B cell (primary cell): Measurements from ENCODE around the gene OR1S1. TPM values are rescaled to one million over a fixed set of nuclear protein-coding genes. Genes with fewer than 3 reads are reported as not detected.

Experiments
- ATAC-seq: fragments of 200-7000 bp; cut with Tn5 transposase; one replicate; pipeline ENCODE4 v1.10.0; 2021; ENCODE audit warnings: low read depth, mild to moderate bottlenecking, moderate number of reproducible peaks, moderate library complexity
- CTCF ChIA-PET: fragments of 350-600 bp; sonication (Branson Sonifier 250); formaldehyde crosslinking; loops from one replicate; lab custom pipeline; 2021; ENCODE audit warnings: antibody characterized with exemption, inconsistent platforms; lab: Charles Lee
- POLR2A ChIA-PET: fragments of 350-600 bp; sonication (Branson Sonifier 250); formaldehyde crosslinking; loops from one replicate; lab custom pipeline; 2021; ENCODE audit warnings: antibody characterized with exemption; lab: Charles Lee
- DNase-seq: peaks from one replicate; pipeline ENCODE4 v3.0.0; 2013
- H2AFZ ChIP-seq: 2 replicates; pipeline ENCODE4 v1.6.1; 2012; ENCODE audit warnings: mild to moderate bottlenecking, low read depth, low read length; ENCODE audit not compliant: insufficient read depth, poor library complexity, severe bottlenecking
- H3K27ac ChIP-seq, 2 donors: 1 replicate in 1 of 2; 2 replicates in 1 of 2; pipeline ENCODE4 v1.5.1; 2012 to 2013; ENCODE audit warnings: low read length in 2 of 2, mild to moderate bottlenecking in 2 of 2, moderate library complexity in 1 of 2
- H3K27me3 ChIP-seq, 4 experiments: fragments of 200-600 bp in 1 of 4; sonication (generic) in 1 of 4; replicated peaks in 1 of 4; 1 replicate in 2 of 4; 2 replicates in 2 of 4; pipeline versions ENCODE4 v1.6.1 to v1.7.0; 2013 to 2016; ENCODE audit warnings: low read length in 3 of 4, mild to moderate bottlenecking in 2 of 4, mixed read lengths in 1 of 4, moderate library complexity in 1 of 4; ENCODE audit not compliant: insufficient read depth in 4 of 4, control insufficient read depth in 3 of 4; ENCODE audit errors: control extremely low read depth in 1 of 4
- H3K36me3 ChIP-seq, 2 experiments: replicated peaks in 1 of 2; 1 replicate in 1 of 2; 2 replicates in 1 of 2; pipeline versions ENCODE4 v1.6.1 to v1.7.1; 2013; ENCODE audit warnings: low read length in 1 of 2; ENCODE audit not compliant: insufficient read depth in 2 of 2, control insufficient read depth in 1 of 2; ENCODE audit errors: control extremely low read depth in 1 of 2, extremely low read depth in 1 of 2
- H3K4me1 ChIP-seq, 2 donors: fragments of 200-600 bp in 1 of 2; sonication (generic) in 1 of 2; 1 replicate in 1 of 2; 2 replicates in 1 of 2; pipeline versions ENCODE4 v1.5.1 to v1.6.1; 2013 to 2017; ENCODE audit warnings: low read length in 2 of 2; ENCODE audit not compliant: control insufficient read depth in 2 of 2, insufficient read depth in 2 of 2
- H3K4me2 ChIP-seq: replicated peaks from 2 replicates; pipeline ENCODE3; 2012; ENCODE audit warnings: mild to moderate bottlenecking, low read depth, low read length; ENCODE audit not compliant: poor library complexity, severe bottlenecking
- H3K4me3 ChIP-seq, 5 experiments: fragments of 200-600 bp in 1 of 5; sonication (generic) in 1 of 5; 1 replicate in 3 of 5; 2 replicates in 2 of 5; pipeline versions ENCODE4 v1.5.1 to v1.7.0; 2011 to 2016; ENCODE audit warnings: low read length in 4 of 5, mild to moderate bottlenecking in 4 of 5, low read depth in 2 of 5, control low read depth in 1 of 5, moderate library complexity in 1 of 5; ENCODE audit not compliant: insufficient read depth in 1 of 5; ENCODE audit errors: control extremely low read depth in 1 of 5, extremely low read depth in 1 of 5
- H3K79me2 ChIP-seq: fragments of 200-600 bp; sonication (generic); one replicate; pipeline ENCODE4 v1.6.0; 2016; ENCODE audit warnings: low read length; ENCODE audit not compliant: control insufficient read depth, insufficient read depth
- H3K9ac ChIP-seq: fragments of 200-600 bp; sonication (generic); 2 replicates; pipeline ENCODE4 v1.6.1; 2017; ENCODE audit warnings: mild to moderate bottlenecking, low read length, moderate library complexity
- H3K9me3 ChIP-seq, 3 donors: one replicate each; pipeline versions ENCODE4 v1.6.1 to v1.7.1; 2013; ENCODE audit warnings: low read length in 2 of 3; ENCODE audit not compliant: control insufficient read depth in 2 of 3, insufficient read depth in 1 of 3; ENCODE audit errors: control extremely low read depth in 1 of 3
- H4K20me1 ChIP-seq: 2 replicates; pipeline ENCODE4 v1.6.0; 2012; ENCODE audit warnings: mild to moderate bottlenecking, low read length; ENCODE audit not compliant: insufficient read depth, control insufficient read depth, poor library complexity, severe bottlenecking
- H3K27ac Mint-ChIP-seq: one replicate; pipeline ENCODE4 v1.8.0; 2021; ENCODE audit warnings: mixed read lengths
- H3K27me3 Mint-ChIP-seq: one replicate; pipeline ENCODE4 v1.8.0; 2021; ENCODE audit warnings: mixed read lengths
- H3K4me1 Mint-ChIP-seq: one replicate; pipeline ENCODE4 v1.8.0; 2021; ENCODE audit warnings: mixed read lengths
- H3K4me3 Mint-ChIP-seq: one replicate; pipeline ENCODE4 v1.8.0; 2021; ENCODE audit warnings: mixed read lengths
- H3K9me3 Mint-ChIP-seq: one replicate; pipeline ENCODE4 v1.8.0; 2022; ENCODE audit warnings: mixed read lengths; ENCODE audit not compliant: insufficient read depth
- CTCF ChIP-seq: fragments of 200-600 bp; IDR thresholded peaks from one replicate; pipeline ENCODE4 v1.8.0; 2022; ENCODE audit warnings: antibody characterized with exemption, mild to moderate bottlenecking
- EZH2 ChIP-seq: IDR thresholded peaks from 2 replicates; pipeline ENCODE4 v1.6.1; 2012; ENCODE audit warnings: borderline replicate concordance, low read depth, mild to moderate bottlenecking, moderate library complexity, low read length; ENCODE audit not compliant: insufficient read depth, poor library complexity, severe bottlenecking
- WGBS: methylation state at CpG from one replicate; pipeline ENCODE4 v1.1.5; 2013; ENCODE audit warnings: missing lambda C conversion rate; ENCODE audit not compliant: insufficient coverage; 5-methylcytosine and 5-hydroxymethylcytosine counted together
- intact Hi-C: fragments of 100-400 bp; cut with micrococcal nuclease; formaldehyde crosslinking; loops from one replicate; pipeline ENCODE4 v1.10.0; 2022
- polyA plus RNA-seq: library from polyadenylated mRNA; depleted of rRNA; stranded (reverse); fragments of >200 nt; gene quantifications from 2 replicates; pipeline ENCODE4 v1.2.3, GENCODE V29; 2012
- total RNA-seq, 2 donors: library from RNA; stranded (reverse); fragments of 120-200 nt in 1 of 2; gene quantifications; 1 replicate in 1 of 2; 2 replicates in 1 of 2; pipeline versions ENCODE4 v1.2.3 to v1.2.4, GENCODE V29; 2013 to 2022

Gene OR1S1
- total and polyA plus RNA-seq, 2 donors (not counting 1 experiment from before 2014, with no cell fraction given) = not detected

- H3K79me2 ChIP-seq = no peaks in the 10 kb centered on the region
- H3K27ac ChIP-seq = no peak overlapping the region
- WGBS = 86% methylated on average over 1 of the region's 5 CpGs
- H3K4me3 ChIP-seq = no peak overlapping the region
- peaks cover 0 to 4% (median 0%) of the 10 kb centered on the region in 4 experiments for H3K27me3 ChIP-seq
- no peaks in the 10 kb centered on the region for H3K9me3 Mint-ChIP-seq
- no peaks in the 10 kb centered on the region for H4K20me1 ChIP-seq
- no peak overlapping the region for H3K4me2 ChIP-seq
- no peaks in the 10 kb centered on the region for H3K4me1 ChIP-seq
- DNase-seq = no peak
- intact Hi-C loops = no loop called here
- no peaks in the 10 kb centered on the region for H3K9me3 ChIP-seq
- ChIA-PET CTCF (no interaction called here), POLR2A (no interaction called here)
- H3K27me3 Mint-ChIP-seq = peaks cover 28% of the 10 kb centered on the region
- H3K4me1 Mint-ChIP-seq = no peaks in the 10 kb centered on the region
- no peak overlapping the region for H2AFZ ChIP-seq
- H3K9ac ChIP-seq = no peak overlapping the region
- no peak overlapping the region for H3K4me3 Mint-ChIP-seq
- H3K36me3 ChIP-seq = no peaks in the 10 kb centered on the region
- ATAC-seq = no peak
- no peak for TF ChIP-seq EZH2
- TF ChIP-seq CTCF = no peak
- H3K27ac Mint-ChIP-seq = no peak overlapping the region
Observed at GRCh38 chr11:58177409-58178054, 35.0 kb upstream of the OR1S1 start.

- peaks cover 0 to 4% (median 0%) of the 10 kb centered on the region in 4 experiments for H3K27me3 ChIP-seq
- Mint-ChIP-seq H3K27ac (no peak overlapping the region), H3K4me3 (no peak overlapping the region), H3K27me3 (peaks cover 30% of the 10 kb centered on the region), H3K4me1 (no peaks in the 10 kb centered on the region), H3K9me3 (no peaks in the 10 kb centered on the region)
- H3K9ac ChIP-seq = no peak overlapping the region
- no peaks in the 10 kb centered on the region for H4K20me1 ChIP-seq
- no peak overlapping the region for H2AFZ ChIP-seq
- CTCF ChIA-PET = no interaction called here
- no peak for ATAC-seq
- no peaks in the 10 kb centered on the region for H3K9me3 ChIP-seq
- H3K4me1 ChIP-seq = no peaks in the 10 kb centered on the region
- POLR2A ChIA-PET = no interaction called here
- 90% methylated on average over 4 of the region's 6 CpGs for WGBS
- no peaks in the 10 kb centered on the region for H3K79me2 ChIP-seq
- intact Hi-C loops = no loop called here
- TF ChIP-seq EZH2 (no peak), CTCF (no peak)
- no peak overlapping the region for H3K4me3 ChIP-seq
- no peak overlapping the region for H3K27ac ChIP-seq
- no peak for DNase-seq
- no peaks in the 10 kb centered on the region for H3K36me3 ChIP-seq
- H3K4me2 ChIP-seq = no peak overlapping the region
Observed at GRCh38 chr11:58178444-58178843, 34.1 kb upstream of the OR1S1 start.
